K562 (cell line): ENCODE results near the gene NOCT. TPM values are rescaled to one million over a fixed set of nuclear protein-coding genes. Genes with fewer than 3 reads are reported as not detected.
A peak's percentile ranks its signal among the peaks of the same experiment; 100 is the strongest.

ENCODE experiments used
- ARID3A ChIP-seq: IDR thresholded peaks from 2 replicates; pipeline ENCODE4 v1.6.1; 2012; ENCODE audit warnings: low read depth, low read length, improper control_type of control experiment, borderline replicate concordance
- E2F6 ChIP-seq, 2 experiments: IDR thresholded peaks; 2 replicates each; pipeline ENCODE4 v1.6.1; 2011; ENCODE audit warnings: borderline replicate concordance in 1 of 2, control low read depth in 1 of 2, low read depth in 1 of 2, low read length in 1 of 2, mild to moderate bottlenecking in 1 of 2, mixed read lengths in 1 of 2, moderate library complexity in 1 of 2; ENCODE audit not compliant: insufficient read depth in 1 of 2, insufficient read length in 1 of 2, poor library complexity in 1 of 2, severe bottlenecking in 1 of 2; ENCODE audit errors: extremely low read depth in 1 of 2
- FOS ChIP-seq: IDR thresholded peaks from 3 replicates; pipeline ENCODE4 v1.6.1; 2011; ENCODE audit not compliant: insufficient read length; ENCODE audit errors: extremely low read depth
- HDGF ChIP-seq: fragments of 450-650 bp; IDR thresholded peaks from 2 replicates; pipeline ENCODE4 v1.6.1; 2016
- LCOR ChIP-seq: sonication (generic); formaldehyde crosslinking; IDR thresholded peaks from 2 replicates; pipeline ENCODE4 v1.8.0; 2022; ENCODE audit warnings: mild to moderate bottlenecking, missing genetic modification reagents
- PATZ1 ChIP-seq: fragments of 250-450 bp; sonication (Bioruptor Pico); IDR thresholded peaks from 2 replicates; pipeline ENCODE4 v1.5.0; 2020; ENCODE audit warnings: mild to moderate bottlenecking, borderline replicate concordance
- ZBTB43 ChIP-seq: sonication (generic); formaldehyde crosslinking; IDR thresholded peaks from 2 replicates; pipeline ENCODE4 v1.8.0; 2023; ENCODE audit warnings: mild to moderate bottlenecking, missing genetic modification reagents
- ZNF583 ChIP-seq: fragments of 250-450 bp; sonication (Bioruptor Pico); IDR thresholded peaks from 2 replicates; pipeline ENCODE4 v1.4.0; 2020
- polyA plus RNA-seq, 8 experiments: library from polyadenylated mRNA; depleted of rRNA in 4 of 8; stranded (reverse) in 5 of 8; unstranded in 3 of 8; fragments of >200 nt; fragmentation: Nextera tagmentation in 2 of 8; fragmentation: Illumina TruSeq in 1 of 8; extraction: Ambion mirVana in 2 of 8; extraction: Trizol in 1 of 8; gene quantifications; 2 replicates each; pipeline versions ENCODE4 v1.2.1 to v1.2.3, GENCODE V29; 2011 to 2014; ENCODE audit warnings: inconsistent platforms in 1 of 8, missing spikeins in 1 of 8
- total RNA-seq, 7 experiments: library from RNA; depleted of rRNA in 6 of 7; stranded (reverse); fragments of >200 nt in 6 of 7; fragmentation: Illumina TruSeq in 2 of 7; extraction: Trizol in 2 of 7; gene quantifications; 2 replicates each; pipeline versions ENCODE4 v1.2.1 to v1.2.3, GENCODE V29; 2011 to 2021; ENCODE audit warnings: low replicate concordance in 1 of 7

Gene NOCT
- total and polyA plus RNA-seq, 9 of the 15 experiments (the other 6 are each of a cell fraction or from before 2014, with no cell fraction given), result 1.3 to 20.2 (median 11.1) TPM

- TF ChIP-seq FOS, result peak; percentile 85
- peak; percentile 83 for TF ChIP-seq LCOR (CRISPR knock-in tag)
- no peak for TF ChIP-seq HDGF
- TF ChIP-seq E2F6 (IDR thresholded peaks at IDR 0.05; ENCODE audit: borderline replicate concordance in 1 of 2, extremely low read depth in 1 of 2, insufficient read depth in 1 of 2, insufficient read length in 1 of 2, low read depth in 1 of 2, low read length in 1 of 2, poor library complexity in 1 of 2, severe bottlenecking in 1 of 2), result peak; percentile 92
- no peak for TF ChIP-seq ZBTB43 (CRISPR knock-in tag)
- no peak for TF ChIP-seq PATZ1
- TF ChIP-seq ZNF583 (CRISPR knock-in tag), result no peak
- TF ChIP-seq ARID3A, result peak; percentile 69; the same call in 1 of the 2 replicates
Observed at GRCh38 chr4:139082750-139083606, 67.4 kb downstream of the NOCT start (continued).
